ENCODE results near the gene ACSM3.

The ACSM3 gene

GRCh38 chr16:20839504-20839903 is 75.7 kb downstream of the ACSM3 start:
- TF ChIP-seq POLR2A (IDR thresholded peaks at IDR 0.05; ENCODE audit: low read depth, low read length) = no peak
- DNase-seq (ENCODE audit: insufficient read length, low spot score) = no peak
- FAIRE-seq = no peak

- TF ChIP-seq POLR2A (IDR thresholded peaks at IDR 0.05; ENCODE audit: low read depth, low read length) = no peak
- FAIRE-seq (no peak), DNase-seq (ENCODE audit: insufficient read length, low spot score) (no peak)
Measured at GRCh38 chr16:20844054-20844453, 80.2 kb downstream of the ACSM3 start.

DNA sequence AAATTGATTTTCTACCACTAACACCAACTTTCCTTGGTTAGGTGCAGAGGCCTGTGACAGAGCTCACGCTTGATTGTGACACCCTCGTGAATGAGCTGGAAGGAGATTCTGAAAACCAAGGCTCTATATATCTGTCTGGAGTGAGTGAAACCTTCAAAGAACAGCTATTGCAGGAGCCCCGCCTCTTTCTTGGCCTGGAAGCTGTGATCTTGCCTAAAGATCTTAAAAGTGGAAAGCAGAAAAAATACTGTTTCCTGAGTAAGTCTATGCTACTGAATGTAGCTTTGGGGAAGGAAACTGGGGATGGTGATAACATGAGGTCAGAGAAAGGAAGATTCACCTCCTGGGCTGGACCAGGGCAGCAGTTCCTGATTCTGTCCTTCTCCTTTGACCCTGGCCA is 80.8 kb downstream of the ACSM3 start:
- no peak for DNase-seq (ENCODE audit: insufficient read length, low spot score)
- FAIRE-seq = no peak
- TF ChIP-seq POLR2A (IDR thresholded peaks at IDR 0.05; ENCODE audit: low read depth, low read length) = no peak

GRCh38 chr16:20846030-20846429 is 82.2 kb downstream of the ACSM3 start:
- FAIRE-seq (no peak), DNase-seq (ENCODE audit: insufficient read length, low spot score) (no peak)
- TF ChIP-seq POLR2A (IDR thresholded peaks at IDR 0.05; ENCODE audit: low read depth, low read length) = no peak

- DNase-seq (ENCODE audit: insufficient read length, low spot score) (no peak), FAIRE-seq (no peak)
- no peak for TF ChIP-seq POLR2A (IDR thresholded peaks at IDR 0.05; ENCODE audit: low read depth, low read length)
Measured at GRCh38 chr16:20846551-20846950, 82.7 kb downstream of the ACSM3 start.

Data from H54 (cell line).